Body of pancreas (tissue), 4 donors: ENCODE data around the gene ZNF423. TPM values are rescaled to one million over a fixed set of nuclear protein-coding genes. Genes with fewer than 3 reads are reported as not detected.

Experiments used
- ATAC-seq: fragments of 150-250 bp; one replicate; pipeline ENCODE4 v1.9.1; 2016
- DNase-seq, 4 donors: peaks; one replicate each; pipeline ENCODE4 v3.0.0-alpha.2; 2019
- H3K27ac ChIP-seq, 4 donors: fragments of 200-600 bp; sonication (generic); 1 replicate in 3 of 4; 2 replicates in 1 of 4; pipeline versions ENCODE4 v1.5.1 to v1.6.1; 2016 to 2019; ENCODE audit warnings: mild to moderate bottlenecking in 1 of 4, mixed read lengths in 1 of 4, moderate library complexity in 1 of 4
- H3K27me3 ChIP-seq, 2 donors: fragments of 200-600 bp; sonication (generic); one replicate each; pipeline ENCODE4 v1.6.0; 2016; ENCODE audit warnings: mild to moderate bottlenecking in 1 of 2
- H3K36me3 ChIP-seq, 2 donors: fragments of 200-600 bp; sonication (generic); replicated peaks in 1 of 2; 2 replicates each; pipeline ENCODE4 v1.5.1; 2016; ENCODE audit warnings: low read depth in 2 of 2; ENCODE audit not compliant: insufficient read depth in 1 of 2
- H3K4me1 ChIP-seq: fragments of 200-600 bp; sonication (generic); one replicate; pipeline ENCODE4 v1.6.0; 2016
- H3K4me3 ChIP-seq, 2 donors: fragments of 200-600 bp; sonication (generic); 1 replicate in 1 of 2; 2 replicates in 1 of 2; pipeline ENCODE4 v1.5.1; 2016 to 2019
- H3K9me3 ChIP-seq, 3 donors: fragments of 200-600 bp; sonication (generic); 1 replicate in 2 of 3; 2 replicates in 1 of 3; pipeline ENCODE4 v1.5.1; 2016
- CTCF ChIP-seq, 7 experiments: fragments of 450-650 bp in 4 of 7; fragments of 200-600 bp in 3 of 7; sonication (generic) in 3 of 7; IDR thresholded peaks; one replicate each; pipeline ENCODE4 v1.5.1; 2016 to 2019; ENCODE audit warnings: antibody characterized with exemption in 7 of 7
- POLR2A ChIP-seq, 3 donors: fragments of 450-650 bp; IDR thresholded peaks; one replicate each; pipeline ENCODE4 v1.6.1; 2016; ENCODE audit warnings: antibody characterized with exemption in 3 of 3, mild to moderate bottlenecking in 2 of 3
- WGBS, 2 donors: methylation state at CpG; one replicate each; pipeline ENCODE4 v1.1.5; 2017; 5-methylcytosine and 5-hydroxymethylcytosine counted together
- intact Hi-C: fragments of 100-400 bp; cut with DNase I; formaldehyde crosslinking; loops from one replicate; pipeline ENCODE4 v1.15.1; 2023
- total RNA-seq, 2 donors: library from RNA; depleted of rRNA; stranded (reverse); fragments of >200 nt; gene quantifications; one replicate each; pipeline ENCODE4 v1.1.0, GENCODE V29; 2016

ZNF423 gene
- total RNA-seq, 2 donors from 2014 or later: 4.2 to 9.2 TPM

DNA sequence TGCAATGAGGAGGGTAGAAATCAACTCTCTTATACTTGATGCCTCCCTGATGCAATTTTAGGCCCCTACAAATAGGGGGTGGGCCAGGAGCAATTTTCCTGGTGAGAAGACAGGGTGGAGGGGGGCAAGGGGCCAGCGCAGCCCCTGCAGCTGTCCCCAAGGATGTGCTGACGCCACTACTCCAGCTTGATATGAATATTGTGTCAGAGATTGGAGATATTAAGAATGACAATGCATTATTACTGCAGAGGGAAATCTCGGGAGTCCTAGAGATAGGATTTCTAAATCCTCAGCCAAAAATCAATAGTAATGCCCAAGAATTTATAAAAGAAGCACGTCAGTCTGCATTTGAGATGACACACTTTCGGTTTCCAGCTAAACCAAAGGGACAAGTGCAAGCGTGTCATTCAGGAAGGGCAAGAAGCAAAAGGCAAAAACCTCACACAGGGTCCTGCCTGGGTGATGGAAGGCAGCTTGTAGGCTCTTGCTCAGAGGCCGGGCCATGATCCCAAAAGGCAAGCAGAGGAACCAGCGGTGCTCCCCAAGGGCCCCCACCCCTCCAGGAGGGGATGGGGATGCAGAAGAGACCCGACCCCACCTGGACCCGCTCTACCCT is 303.5 kb downstream of the ZNF423 start:
- 84 to 87% methylated on average over 8 to 10 of the region's 10 CpGs for WGBS, 2 donors
- H3K27me3 ChIP-seq: no peaks in the 10 kb centered on the region
- H3K36me3 ChIP-seq: no peaks in the 10 kb centered on the region
- no peak overlapping the region for H3K27ac ChIP-seq
- ATAC-seq (no peak), DNase-seq (no peak)
- H3K4me1 ChIP-seq: no peaks in the 10 kb centered on the region
- intact Hi-C loops: no loop called here
- no peaks in the 10 kb centered on the region for H3K9me3 ChIP-seq
- no peak overlapping the region for H3K4me3 ChIP-seq
- TF ChIP-seq POLR2A (IDR thresholded peaks at IDR 0.05): no peak
- no peak for TF ChIP-seq CTCF (IDR thresholded peaks at IDR 0.05)

- Histone ChIP-seq H3K36me3 (no peaks in the 10 kb centered on the region), H3K27ac (no peak overlapping the region), H3K27me3 (no peaks in the 10 kb centered on the region), H3K4me1 (no peaks in the 10 kb centered on the region), H3K9me3 (no peaks in the 10 kb centered on the region), H3K4me3 (no peak overlapping the region)
- intact Hi-C loops: no loop called here
- ATAC-seq (no peak), DNase-seq (no peak)
- no peak for TF ChIP-seq POLR2A (IDR thresholded peaks at IDR 0.05)
- no peak for TF ChIP-seq CTCF (IDR thresholded peaks at IDR 0.05)
- 87 to 89% methylated on average over 2 to 6 of the region's 6 CpGs for WGBS, 2 donors
Measured at GRCh38 chr16:49550666-49551065, 305.2 kb downstream of the ZNF423 start.

DNA sequence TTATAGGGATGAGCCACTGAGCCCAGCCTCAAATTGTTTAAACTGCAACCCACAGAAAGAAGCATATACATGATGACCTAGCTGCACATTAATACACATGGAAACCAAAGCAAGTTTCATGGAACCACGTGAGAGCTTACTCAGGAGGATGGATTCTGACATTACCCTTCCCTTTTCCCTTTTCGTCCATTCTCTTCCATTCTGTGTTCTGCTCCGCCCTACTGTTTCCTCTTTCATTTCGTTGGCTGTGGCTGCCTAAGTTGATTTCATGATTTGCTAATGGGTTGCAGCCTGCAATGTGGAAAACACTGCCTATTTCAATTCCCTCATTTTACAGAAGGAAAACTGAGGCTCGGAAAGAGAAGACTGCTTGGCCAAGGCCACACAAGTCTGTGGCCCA is 305.8 kb downstream of the ZNF423 start:
- WGBS, 2 donors: 84 to 90% methylated on average over 5 of the region's 5 CpGs
- intact Hi-C loops: no loop called here
- DNase-seq (no peak), ATAC-seq (no peak)
- H3K27me3 ChIP-seq: no peaks in the 10 kb centered on the region
- no peak overlapping the region for H3K4me3 ChIP-seq
- no peak overlapping the region for H3K27ac ChIP-seq
- TF ChIP-seq POLR2A (IDR thresholded peaks at IDR 0.05) (no peak), CTCF (IDR thresholded peaks at IDR 0.05) (no peak)
- no peaks in the 10 kb centered on the region for H3K36me3 ChIP-seq
- no peaks in the 10 kb centered on the region for H3K9me3 ChIP-seq
- no peaks in the 10 kb centered on the region for H3K4me1 ChIP-seq

DNA sequence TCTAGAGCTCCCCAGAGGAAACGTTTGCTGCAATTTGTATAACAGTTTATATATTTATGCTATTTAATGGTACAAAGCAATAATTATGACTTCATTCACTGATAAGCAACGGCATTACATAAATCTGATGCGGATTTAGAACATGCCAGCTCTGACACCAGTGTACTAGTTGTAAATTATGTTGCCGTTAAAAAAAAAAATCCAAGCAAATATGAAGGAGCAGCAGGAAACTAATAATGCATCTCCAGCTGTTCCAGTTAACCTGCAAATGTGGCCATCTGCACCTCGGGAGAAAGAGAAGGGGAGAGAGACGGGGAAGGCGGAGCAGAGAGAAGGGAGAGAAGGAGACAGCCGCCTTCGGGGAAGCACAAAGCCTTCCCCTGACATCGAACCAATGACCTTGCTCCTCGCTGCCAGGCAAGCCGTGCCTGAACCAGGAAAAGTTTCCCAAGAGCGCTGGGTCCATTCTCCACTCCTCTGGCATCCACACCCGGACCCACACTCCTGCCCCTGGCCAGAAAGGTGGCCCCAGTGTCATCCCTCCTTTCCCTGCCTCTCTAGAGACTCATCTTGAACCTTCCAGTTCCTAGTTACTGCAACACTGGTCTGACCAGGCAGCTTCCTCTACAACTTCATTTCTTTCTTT is 307.5 kb downstream of the ZNF423 start:
- TF ChIP-seq CTCF (IDR thresholded peaks at IDR 0.05) (no peak), POLR2A (IDR thresholded peaks at IDR 0.05) (no peak)

DNA sequence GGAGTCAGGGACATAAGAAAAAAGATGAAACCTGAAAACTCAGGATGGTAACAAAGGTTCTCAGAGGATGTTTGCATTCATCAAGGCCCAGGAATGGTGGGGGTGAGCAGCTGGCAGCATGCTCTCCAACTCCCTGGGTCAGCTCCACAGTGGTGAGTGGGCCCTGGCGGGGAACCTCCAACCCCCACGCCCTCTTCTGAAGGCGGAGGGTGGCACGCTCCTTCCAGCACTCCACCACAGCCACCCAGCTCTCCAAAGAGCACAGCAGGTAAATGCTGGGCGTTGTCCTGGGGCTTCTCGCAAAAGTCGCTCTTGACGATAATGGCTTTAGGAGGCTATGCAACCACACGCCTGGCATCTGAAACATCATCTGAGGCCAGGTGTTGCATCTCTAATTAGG is 308.5 kb downstream of the ZNF423 start:
- TF ChIP-seq CTCF (IDR thresholded peaks at IDR 0.05): no peak
- no peak for TF ChIP-seq POLR2A (IDR thresholded peaks at IDR 0.05)
- Histone ChIP-seq H3K27ac (no peak overlapping the region), H3K9me3 (no peaks in the 10 kb centered on the region), H3K36me3 (no peaks in the 10 kb centered on the region), H3K27me3 (no peaks in the 10 kb centered on the region), H3K4me1 (no peaks in the 10 kb centered on the region), H3K4me3 (no peak overlapping the region)
- no peak for ATAC-seq
- intact Hi-C loops: no loop called here
- no peak for DNase-seq
- 92 to 96% methylated on average over 9 of the region's 9 CpGs for WGBS, 2 donors

More for the DNA sequence above, 307.5 kb downstream of the ZNF423 start:
- intact Hi-C loops: no loop called here
- DNase-seq (no peak), ATAC-seq (no peak)
- 71 to 79% methylated on average over 14 of the region's 14 CpGs for WGBS, 2 donors
- Histone ChIP-seq H3K4me1 (no peaks in the 10 kb centered on the region), H3K4me3 (no peak overlapping the region), H3K27ac (no peak overlapping the region), H3K9me3 (no peaks in the 10 kb centered on the region), H3K36me3 (no peaks in the 10 kb centered on the region), H3K27me3 (no peaks in the 10 kb centered on the region)
